Lung (tissue), 12 donors: ENCODE data around the gene HMG20A. TPM values are rescaled to one million over a fixed set of nuclear protein-coding genes. Genes with fewer than 3 reads are reported as not detected.

Experiments
- ATAC-seq: fragments of 200-7000 bp; cut with Tn5 transposase; one replicate; pipeline ENCODE4 v1.9.1; 2020; ENCODE audit warnings: moderate number of reproducible peaks; ENCODE audit not compliant: insufficient read depth, low FRiP score
- DNase-seq, 3 donors: peaks; one replicate each; pipeline ENCODE4 v3.0.0-alpha.2; 2013 to 2017
- H3K27ac ChIP-seq, 2 donors: one replicate each; pipeline ENCODE4 v1.5.1; 2013; ENCODE audit warnings: mild to moderate bottlenecking in 2 of 2, moderate library complexity in 2 of 2, control low read depth in 1 of 2, inconsistent platforms in 1 of 2, low read depth in 1 of 2, low read length in 1 of 2
- H3K27me3 ChIP-seq, 3 donors: one replicate each; pipeline ENCODE4 v1.5.1; 2013; ENCODE audit warnings: low read length in 2 of 3; ENCODE audit not compliant: control insufficient read depth in 3 of 3, insufficient read depth in 3 of 3
- H3K36me3 ChIP-seq, 4 donors: one replicate each; pipeline ENCODE4 v1.5.1; 2013; ENCODE audit warnings: low read length in 4 of 4, mild to moderate bottlenecking in 1 of 4, moderate library complexity in 1 of 4; ENCODE audit not compliant: control insufficient read depth in 4 of 4, insufficient read depth in 4 of 4
- H3K4me1 ChIP-seq, 5 donors: one replicate each; pipeline ENCODE4 v1.5.1; 2013; ENCODE audit warnings: low read length in 5 of 5, mild to moderate bottlenecking in 2 of 5, moderate library complexity in 1 of 5; ENCODE audit not compliant: control insufficient read depth in 5 of 5, insufficient read depth in 5 of 5
- H3K4me3 ChIP-seq: one replicate; pipeline ENCODE4 v1.5.1; 2013; ENCODE audit warnings: mild to moderate bottlenecking, control low read depth, moderate library complexity
- H3K9ac ChIP-seq, 2 donors: one replicate each; pipeline ENCODE4 v1.5.1; 2013; ENCODE audit warnings: low read length in 2 of 2, control low read depth in 1 of 2; ENCODE audit not compliant: insufficient read depth in 1 of 2
- H3K9me3 ChIP-seq, 4 donors: one replicate each; pipeline ENCODE4 v1.5.1; 2013; ENCODE audit warnings: low read length in 3 of 4, mild to moderate bottlenecking in 1 of 4, moderate library complexity in 1 of 4; ENCODE audit not compliant: control insufficient read depth in 4 of 4, insufficient read depth in 3 of 4
- WGBS, 2 donors: extraction: QIAGEN DNeasy Blood & Tissue Kit; methylation state at CpG; one replicate each; pipeline ENCODE4 v1.1.7; 2013; 5-methylcytosine and 5-hydroxymethylcytosine counted together
- polyA plus RNA-seq, 2 donors: library from polyadenylated mRNA; stranded (reverse); fragments of 200-250 nt; gene quantifications; one replicate each; pipeline ENCODE4 v1.2.1, GENCODE V29; 2013
- total RNA-seq, 2 donors: library from RNA; depleted of rRNA in 1 of 2; stranded (reverse); fragments of >200 nt in 1 of 2; gene quantifications; one replicate each; pipeline ENCODE4 v1.2.1, GENCODE V29; 2014 to 2021
- TF ChIP-seq, protein P1 (sequence below): IDR thresholded peaks from 2 replicates; pipeline ENCODE4 v1.5.1; 2012; ENCODE audit warnings: mild to moderate bottlenecking; ENCODE audit errors: control extremely low read depth, extremely low read depth
- donor health status: control.
- donor health status: control.
- donor health status: Bipolar disorder and iron deficiency.
- donor health status: healthy.
- donor health status: DM: yes; HTN: yes; CAD: no.

Gene HMG20A
- total and polyA plus RNA-seq, 4 donors = 12.7 to 63.9 (median 23.4) TPM

DNA sequence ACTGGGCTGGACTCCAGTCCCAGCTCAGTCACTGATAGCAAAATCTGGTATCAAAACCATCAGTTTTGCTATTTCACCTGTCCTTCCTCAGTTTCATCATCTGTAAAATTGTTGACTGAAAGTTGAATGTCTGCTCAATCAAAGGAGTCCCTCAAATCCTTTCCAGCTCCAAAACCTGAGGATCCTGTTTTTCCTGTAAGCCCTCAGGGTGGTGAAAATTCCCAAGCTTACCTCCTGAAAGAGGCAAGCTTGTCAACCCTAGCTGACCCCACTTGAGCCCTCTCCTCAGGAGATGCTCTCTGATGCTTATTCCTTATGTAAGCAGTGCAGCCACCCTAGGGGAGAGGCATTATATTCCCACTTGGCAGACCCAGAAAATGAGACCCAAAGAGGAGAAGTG is 82.6 kb downstream of the HMG20A start:
- H3K9ac ChIP-seq = no peak overlapping the region
- H3K4me3 ChIP-seq = no peak overlapping the region
- DNase-seq (peak in 2 of 3 donors; percentile 59 to 66), ATAC-seq (no peak)
- H3K27me3 ChIP-seq = no peaks in the 10 kb centered on the region
- no peak overlapping the region for H3K27ac ChIP-seq
- no peaks in the 10 kb centered on the region for H3K9me3 ChIP-seq
- peaks cover 18 to 47% (median 31%) of the 10 kb centered on the region in 5 donors for H3K4me1 ChIP-seq
- TF ChIP-seq, protein P1, sequence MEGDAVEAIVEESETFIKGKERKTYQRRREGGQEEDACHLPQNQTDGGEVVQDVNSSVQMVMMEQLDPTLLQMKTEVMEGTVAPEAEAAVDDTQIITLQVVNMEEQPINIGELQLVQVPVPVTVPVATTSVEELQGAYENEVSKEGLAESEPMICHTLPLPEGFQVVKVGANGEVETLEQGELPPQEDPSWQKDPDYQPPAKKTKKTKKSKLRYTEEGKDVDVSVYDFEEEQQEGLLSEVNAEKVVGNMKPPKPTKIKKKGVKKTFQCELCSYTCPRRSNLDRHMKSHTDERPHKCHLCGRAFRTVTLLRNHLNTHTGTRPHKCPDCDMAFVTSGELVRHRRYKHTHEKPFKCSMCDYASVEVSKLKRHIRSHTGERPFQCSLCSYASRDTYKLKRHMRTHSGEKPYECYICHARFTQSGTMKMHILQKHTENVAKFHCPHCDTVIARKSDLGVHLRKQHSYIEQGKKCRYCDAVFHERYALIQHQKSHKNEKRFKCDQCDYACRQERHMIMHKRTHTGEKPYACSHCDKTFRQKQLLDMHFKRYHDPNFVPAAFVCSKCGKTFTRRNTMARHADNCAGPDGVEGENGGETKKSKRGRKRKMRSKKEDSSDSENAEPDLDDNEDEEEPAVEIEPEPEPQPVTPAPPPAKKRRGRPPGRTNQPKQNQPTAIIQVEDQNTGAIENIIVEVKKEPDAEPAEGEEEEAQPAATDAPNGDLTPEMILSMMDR = no peak
- H3K36me3 ChIP-seq = no peaks in the 10 kb centered on the region

DNA sequence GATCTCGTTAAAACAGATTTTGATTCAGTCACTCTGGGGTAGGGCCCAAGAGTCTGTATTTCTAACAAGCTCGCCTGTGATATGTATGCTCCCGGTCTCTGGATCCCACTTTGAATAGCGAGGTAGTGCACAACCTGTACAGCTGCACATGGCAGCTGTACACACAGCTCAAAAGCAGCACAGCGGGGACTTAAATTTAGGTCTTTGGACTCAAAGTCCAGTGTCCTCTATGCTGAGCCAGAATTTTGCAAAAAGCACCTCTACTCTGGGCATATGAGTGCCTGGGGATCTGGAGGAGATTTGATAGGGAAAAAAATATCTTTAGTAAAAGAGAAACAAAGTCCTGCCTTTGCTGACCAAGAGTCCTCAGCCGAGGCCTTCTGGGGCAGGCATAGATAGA is 83.1 kb downstream of the HMG20A start:
- no peak overlapping the region for H3K4me3 ChIP-seq
- H3K36me3 ChIP-seq = no peaks in the 10 kb centered on the region
- H3K4me1 ChIP-seq = peaks cover 18 to 47% (median 32%) of the 10 kb centered on the region in 5 donors
- no peak overlapping the region for H3K27ac ChIP-seq
- 87 to 92% methylated on average over 6 of the region's 6 CpGs for WGBS, 2 donors
- ATAC-seq (no peak), DNase-seq (no peak)
- H3K9me3 ChIP-seq = no peaks in the 10 kb centered on the region
- TF ChIP-seq, protein P1 = no peak
- H3K27me3 ChIP-seq = no peaks in the 10 kb centered on the region
- H3K9ac ChIP-seq = no peak overlapping the region

DNA sequence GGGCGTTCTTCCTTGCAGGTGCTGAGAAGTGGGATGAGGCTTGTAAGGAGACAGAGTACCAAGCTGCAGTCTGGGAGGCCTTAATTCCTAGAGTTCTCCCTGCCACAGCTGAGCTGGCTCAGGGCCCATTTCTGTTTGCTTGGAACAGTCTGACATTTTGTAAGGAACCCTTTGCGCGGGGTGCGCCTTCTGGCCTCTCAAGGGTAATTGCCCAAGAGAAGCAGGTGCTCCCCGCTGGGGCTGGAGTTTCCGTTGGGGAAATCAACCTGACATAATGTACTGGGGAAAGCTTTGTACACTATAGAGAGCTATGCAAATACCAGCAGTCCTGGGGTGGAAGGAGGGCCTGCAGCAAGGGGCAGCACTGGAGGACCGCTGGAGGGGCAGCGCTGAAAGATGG is 83.6 kb downstream of the HMG20A start:
- no peak for ATAC-seq
- 72 to 76% methylated on average over 8 of the region's 8 CpGs for WGBS, 2 donors

More for the DNA sequence above, 83.6 kb downstream of the HMG20A start:
- peak; percentile 66 to 80 (median 75) for DNase-seq
- no peaks in the 10 kb centered on the region for H3K27me3 ChIP-seq
- no peaks in the 10 kb centered on the region for H3K36me3 ChIP-seq
- H3K27ac ChIP-seq = no peak overlapping the region
- TF ChIP-seq, protein P1 = no peak
- H3K4me1 ChIP-seq = peaks cover 17 to 47% (median 32%) of the 10 kb centered on the region in 5 donors
- H3K9me3 ChIP-seq = no peaks in the 10 kb centered on the region
- H3K4me3 ChIP-seq = no peak overlapping the region
- no peak overlapping the region for H3K9ac ChIP-seq
